Stimulated activated naive CD8-positive, alpha-beta T cell treated with anti-CD3 and anti-CD28 coated beads, Interleukin-15, Interleukin-2, amounts not matched to agents 100 U/mL and 50 U/mL, for 24 hours (primary cell): ENCODE measurements around the gene WDR72.
A peak's percentile ranks its signal among the peaks of the same experiment; 100 is the strongest.
"Not testable (repeated sequence)": the region's sequence is repeated elsewhere in the genome, so short reads cannot be mapped to it uniquely, and the experiment has no call there.

Experiments
- ATAC-seq: fragments of 150-1000 bp; cut with Tn5 transposase; one replicate; pipeline ENCODE4 v1.10.0; 2021
- DNase-seq: peaks from one replicate; pipeline ENCODE4 v3.0.0; 2021

The WDR72 gene

DNA sequence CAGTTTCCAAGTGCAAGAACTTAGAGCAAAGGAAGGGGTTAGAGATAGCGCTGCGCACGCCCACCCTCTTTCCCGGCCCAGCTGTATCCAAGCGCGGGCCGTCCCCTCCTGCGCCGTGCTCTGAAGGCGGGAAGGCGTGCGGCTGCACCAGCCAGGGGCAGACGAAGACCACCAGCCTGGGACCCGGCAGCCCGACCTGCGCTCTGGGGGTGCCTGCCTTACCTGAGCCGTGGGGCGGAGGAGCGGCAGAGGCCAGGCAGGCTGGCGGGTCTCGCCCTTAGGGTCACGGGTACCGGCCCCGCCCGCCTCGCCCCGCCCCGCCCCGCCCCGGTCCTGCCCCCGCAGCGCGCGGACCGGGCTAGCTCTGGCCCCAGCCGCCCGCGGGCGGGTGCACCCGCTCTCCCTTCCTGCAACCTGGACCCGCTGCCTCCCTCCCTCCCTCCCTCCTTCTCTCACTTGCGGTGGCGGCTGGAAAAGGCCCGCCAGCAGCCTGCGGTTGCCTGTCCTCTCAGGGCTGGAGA is at the start of gene WDR72:
Gene WDR72, minus strand, starts transcription at position 253 of the 521 bp plus-strand sequence. CDS start 26,514 bp downstream, outside the sequence.
- DNase-seq (no peak), ATAC-seq (peak; percentile 36)

DNA sequence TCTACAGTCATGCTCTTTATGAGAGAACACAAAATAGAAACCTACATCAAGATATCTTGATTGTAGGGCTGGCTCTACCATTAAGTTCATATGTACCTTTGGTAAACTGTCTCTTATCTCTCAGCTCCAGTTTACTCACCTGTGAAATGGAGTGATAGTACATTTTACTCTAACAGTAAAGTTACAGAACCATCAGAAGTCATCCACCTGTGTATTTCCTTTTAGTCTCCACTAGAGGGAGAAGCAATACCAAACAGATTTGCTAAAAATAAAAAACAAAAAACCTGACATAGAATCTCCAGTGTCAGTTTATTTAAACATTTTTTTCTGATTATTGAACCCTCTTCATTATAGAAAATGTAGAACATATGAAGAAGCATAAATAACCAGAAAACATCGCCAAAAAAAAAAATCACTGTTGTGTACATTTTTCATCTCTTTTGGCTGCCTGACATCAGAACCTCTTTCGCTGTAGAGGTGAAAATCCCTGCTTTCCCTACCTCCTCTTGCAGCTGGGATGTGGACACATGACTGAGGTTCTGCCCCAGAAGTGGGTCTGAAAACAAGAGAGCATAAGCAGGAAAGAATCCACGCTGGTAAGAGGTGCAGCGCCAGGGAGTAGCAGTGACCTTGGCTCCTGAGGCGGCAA is 48.7 kb upstream of the WDR72 start:
- ATAC-seq (no peak), DNase-seq (no peak)

DNA sequence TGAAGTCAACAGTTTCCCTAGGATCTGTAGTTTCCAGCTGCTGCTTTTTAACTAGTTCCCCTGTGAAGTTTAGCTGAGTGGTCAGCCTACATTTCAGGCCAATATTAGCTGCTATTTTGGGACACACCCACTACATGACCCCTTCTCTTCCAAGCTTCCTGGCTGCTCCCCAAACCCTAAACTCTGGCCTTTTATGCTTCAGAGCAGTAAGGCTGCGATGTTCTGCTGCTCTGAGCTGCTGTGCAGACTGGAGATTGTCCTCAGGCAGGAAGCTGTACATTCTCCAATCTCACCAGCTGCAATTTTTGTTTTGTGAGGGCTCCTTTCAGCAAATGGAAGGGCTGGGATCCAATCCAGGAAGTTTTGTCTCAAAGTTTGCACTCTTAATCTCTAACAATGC is 48.0 kb upstream of the WDR72 start:
- no peak for ATAC-seq
- no peak for DNase-seq

DNA sequence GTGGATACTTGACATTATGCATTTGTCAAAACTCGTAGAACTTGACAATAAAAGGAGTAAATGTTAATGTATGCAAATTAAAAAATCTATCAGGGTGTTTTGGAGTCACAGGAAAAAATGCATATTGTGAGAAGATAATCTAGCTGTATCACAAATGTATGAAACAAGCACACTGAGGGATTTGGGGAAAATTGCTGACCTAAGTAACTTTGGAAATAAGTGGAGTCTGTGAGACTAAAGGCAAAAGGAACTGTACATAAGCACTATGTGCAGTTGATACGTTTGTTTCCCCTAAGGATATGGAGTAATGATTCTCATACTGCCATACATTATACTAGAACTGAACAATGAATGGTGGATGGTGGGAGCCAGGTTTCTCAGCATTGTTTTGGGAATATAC is 43.2 kb upstream of the WDR72 start:
- no peak for ATAC-seq
- DNase-seq: no peak

DNA sequence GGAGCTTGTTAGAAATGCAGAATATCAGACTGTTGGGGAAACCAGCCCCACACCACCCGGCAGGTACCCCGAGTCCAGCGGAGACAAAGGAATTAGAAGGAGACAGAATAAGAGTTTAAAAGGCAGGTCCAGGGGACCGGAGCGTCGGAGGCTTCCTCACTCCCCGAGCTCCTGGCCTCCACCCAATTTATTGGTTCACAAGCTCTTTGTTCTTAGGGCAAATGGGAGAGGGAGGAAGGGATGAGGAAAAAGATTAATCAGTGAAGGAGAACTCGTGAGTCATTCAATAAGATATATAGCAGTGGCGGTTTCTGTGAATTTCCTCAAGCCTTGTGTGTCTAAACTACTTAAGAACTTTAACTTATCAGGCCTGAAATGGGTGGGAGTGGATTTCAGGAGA is 32.1 kb upstream of the WDR72 start:
- DNase-seq: no peak
- no peak for ATAC-seq

GRCh38 chr15:53789654-53790375 is 30.4 kb upstream of the WDR72 start:
- no peak for ATAC-seq

DNA sequence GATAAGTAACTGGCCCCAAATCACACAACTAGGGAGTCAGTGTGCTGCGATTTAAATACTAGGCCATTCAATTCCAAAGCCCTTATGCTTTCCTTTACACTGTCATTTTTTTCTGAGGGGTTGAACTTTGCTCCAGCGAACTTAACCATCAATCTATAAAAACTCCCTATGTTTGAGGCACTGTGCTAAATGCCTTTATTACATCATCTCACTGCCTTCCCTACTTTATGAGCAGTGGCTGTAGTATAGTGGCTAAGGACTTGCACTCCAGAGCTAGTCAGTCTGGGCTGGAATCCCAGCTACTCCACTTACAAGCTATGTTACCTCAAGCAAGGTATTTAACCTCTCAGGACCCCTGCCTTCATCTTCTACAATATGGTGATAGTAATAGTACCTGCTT is 26.9 kb upstream of the WDR72 start:
- no peak for DNase-seq
- no peak for ATAC-seq

More at GRCh38 chr15:53789654-53790375, 30.4 kb upstream of the WDR72 start:
- DNase-seq: no peak

DNA sequence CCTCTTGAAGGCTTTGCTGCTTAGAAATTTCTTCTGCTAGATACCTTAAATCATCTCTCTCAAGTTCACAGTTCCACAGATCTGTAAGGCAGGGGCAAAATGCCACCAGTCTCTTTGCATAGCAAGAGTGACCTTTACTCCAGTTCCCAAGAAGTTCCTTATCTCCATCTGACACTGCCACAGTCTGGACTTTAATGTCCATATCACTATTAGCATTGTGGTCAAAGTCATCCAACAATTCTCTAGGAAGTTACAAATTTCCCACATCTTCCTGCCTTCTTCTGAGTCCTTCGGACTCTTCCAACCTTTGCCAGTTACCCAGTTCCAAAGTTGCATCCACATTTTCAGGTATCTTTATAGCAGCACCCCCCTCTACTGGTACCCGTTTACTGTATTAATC is 25.8 kb upstream of the WDR72 start:
- not testable (repeated sequence) for ATAC-seq, DNase-seq

DNA sequence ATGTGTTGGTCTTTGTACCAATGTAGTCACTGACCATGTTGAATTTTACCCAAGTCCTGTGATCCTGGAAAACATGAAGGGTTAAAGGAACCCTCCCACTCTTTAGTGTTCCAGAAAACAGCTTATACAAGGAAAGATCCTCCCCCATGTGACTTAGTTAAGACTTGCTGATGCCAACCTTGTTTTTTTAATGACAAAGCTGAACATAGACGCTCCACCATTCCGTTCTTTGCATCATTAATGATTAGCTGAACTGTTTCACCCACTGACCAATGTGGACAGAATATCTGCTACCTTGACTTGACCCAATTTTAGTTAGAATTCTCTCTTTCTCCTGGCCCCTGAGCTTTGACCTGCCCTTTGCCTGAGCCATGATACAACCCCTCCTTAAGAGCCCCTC is 3.5 kb upstream of the WDR72 start:
- DNase-seq (no peak), ATAC-seq (no peak)

GRCh38 chr15:53758412-53758811 is 1.1 kb downstream of the WDR72 start:
- ATAC-seq: no peak

GRCh38 chr15:53757906-53758305 is 1.6 kb downstream of the WDR72 start:
- no peak for ATAC-seq

More at GRCh38 chr15:53758412-53758811, 1.1 kb downstream of the WDR72 start:
- DNase-seq: no peak

GRCh38 chr15:53753813-53754212 is 5.7 kb downstream of the WDR72 start:
- ATAC-seq (no peak), DNase-seq (no peak)

More at GRCh38 chr15:53757906-53758305, 1.6 kb downstream of the WDR72 start:
- DNase-seq: no peak

- DNase-seq: no peak
- ATAC-seq: no peak
Observed at GRCh38 chr15:53752406-53752805, 7.1 kb downstream of the WDR72 start.

GRCh38 chr15:53747501-53748068 is 11.9 kb downstream of the WDR72 start:
- ATAC-seq: no peak

GRCh38 chr15:53746101-53746500 is 13.4 kb downstream of the WDR72 start:
- DNase-seq (no peak), ATAC-seq (no peak)

More at GRCh38 chr15:53747501-53748068, 11.9 kb downstream of the WDR72 start:
- DNase-seq: no peak

DNA sequence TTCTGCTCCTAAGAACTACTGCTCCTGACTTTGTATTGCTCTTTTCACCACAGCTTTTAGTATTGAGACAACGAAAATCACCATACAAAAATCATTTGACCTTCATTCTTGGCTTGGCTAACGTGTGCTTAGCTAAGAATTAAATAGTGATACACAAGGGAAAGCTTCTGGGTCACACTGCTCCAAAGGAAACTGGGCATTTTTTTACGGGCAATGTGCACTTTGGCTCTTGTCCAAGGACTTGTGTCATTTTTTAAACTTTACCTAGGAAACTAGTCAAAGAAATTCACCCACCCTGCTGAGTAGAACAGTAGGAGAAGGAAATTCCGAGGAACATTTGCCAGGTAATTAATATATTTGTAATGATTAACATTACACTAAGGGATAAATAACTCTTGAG is 19.8 kb downstream of the WDR72 start:
- DNase-seq (no peak), ATAC-seq (no peak)

DNA sequence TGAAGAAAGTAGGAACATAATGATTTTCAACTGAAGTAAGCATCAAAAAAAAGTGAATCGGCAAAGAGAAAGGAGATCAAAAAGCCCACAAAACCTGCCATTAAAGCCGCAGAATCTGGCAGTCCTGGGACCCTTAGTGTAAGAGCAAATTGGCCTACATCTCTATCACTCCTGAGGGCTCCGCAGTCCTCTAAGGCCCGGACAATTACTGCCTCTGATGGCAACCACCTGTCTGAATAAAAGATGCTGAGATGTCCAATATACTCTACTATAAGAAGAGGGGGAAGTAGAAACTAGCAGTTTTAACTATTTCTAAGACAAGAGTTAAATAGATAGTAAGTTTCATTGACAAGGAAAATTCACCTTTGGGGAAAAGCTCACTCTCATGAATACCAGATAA is 20.3 kb downstream of the WDR72 start:
- ATAC-seq: no peak

DNA sequence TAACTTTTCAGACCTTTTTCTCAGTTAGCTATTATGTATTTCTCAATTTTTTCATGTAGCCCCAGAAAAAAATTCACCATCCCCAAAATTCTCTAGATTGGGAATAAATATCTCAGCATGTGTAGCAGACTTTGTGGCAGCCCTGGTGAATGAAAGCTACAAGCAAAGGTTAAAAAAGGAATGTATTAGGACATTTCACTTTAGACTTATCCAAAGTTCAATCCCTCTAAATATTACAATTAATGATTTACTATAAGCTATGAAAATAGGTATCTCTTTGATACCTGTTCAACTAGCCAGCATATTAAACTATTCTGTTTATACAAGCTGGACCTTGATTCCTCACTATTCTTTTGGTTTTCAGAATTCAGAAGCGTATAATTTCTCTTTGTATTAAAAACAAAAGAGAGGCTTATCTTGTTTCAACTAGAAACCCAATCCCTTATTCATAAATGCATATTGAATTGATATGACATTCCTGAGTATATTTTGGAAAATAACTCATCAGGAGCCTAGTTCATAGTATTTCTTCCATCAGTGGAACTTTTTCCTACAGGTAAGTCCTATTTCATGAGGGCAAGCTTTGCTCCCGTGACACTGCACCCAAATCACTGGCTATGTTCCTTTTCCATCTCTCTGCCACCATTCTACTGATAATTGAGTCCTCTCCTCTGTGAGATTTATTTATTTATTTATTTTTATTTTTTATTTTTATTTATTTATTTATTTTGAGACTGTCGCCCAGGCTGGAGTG is 38.0 kb downstream of the WDR72 start:
- no peak for DNase-seq
- ATAC-seq: no peak

More for the DNA sequence above, 20.3 kb downstream of the WDR72 start:
- no peak for DNase-seq

- no peak for DNase-seq
- ATAC-seq: no peak
Observed at GRCh38 chr15:53716909-53717876, 42.3 kb downstream of the WDR72 start.

DNA sequence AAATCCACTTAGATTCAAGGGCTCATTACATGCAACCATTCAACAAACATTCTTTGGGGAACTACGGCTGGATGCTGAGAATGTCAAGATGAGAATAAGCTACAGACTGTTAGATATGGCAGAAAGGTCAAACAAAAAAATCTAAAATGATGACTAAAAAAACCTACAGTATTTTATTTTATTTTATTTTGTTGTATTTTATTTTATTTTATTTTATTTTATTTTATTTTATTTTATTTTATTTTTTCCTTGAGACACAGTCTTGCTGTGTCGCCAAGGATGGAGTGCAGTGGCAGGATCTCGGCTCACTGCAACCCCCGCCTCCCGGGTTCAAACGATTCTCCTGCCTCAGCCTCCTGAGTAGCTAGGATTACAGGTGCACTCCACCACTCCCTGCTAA is 46.2 kb downstream of the WDR72 start:
- ATAC-seq (no peak), DNase-seq (no peak)

DNA sequence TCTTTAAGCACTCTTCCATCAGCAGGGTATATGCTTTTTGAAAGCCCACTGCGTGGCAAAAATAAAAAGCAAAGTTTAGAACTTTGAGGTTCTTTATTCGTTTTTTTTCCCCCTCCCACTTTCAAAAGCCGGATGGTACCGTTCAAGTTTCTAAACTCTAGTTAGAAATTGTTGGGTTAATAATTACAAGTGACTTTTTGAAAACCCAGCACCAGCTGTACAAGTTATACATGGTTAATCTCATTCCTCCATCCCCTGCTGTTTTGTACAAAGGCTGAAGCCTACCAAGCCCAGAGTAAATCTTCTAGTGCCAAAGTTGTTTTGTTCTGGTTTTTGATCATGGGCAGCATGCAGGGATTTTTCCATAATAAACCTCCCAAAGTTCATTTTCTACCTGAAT is 48.6 kb downstream of the WDR72 start:
- no peak for ATAC-seq
- DNase-seq: no peak
